ENCODE data around the gene ARG1. TPM values are rescaled to one million over a fixed set of nuclear protein-coding genes. Genes with fewer than 3 reads are reported as not detected.

The ARG1 gene
- total and polyA plus RNA-seq, 2 of the 8 experiments (the other 6 are each of a cell fraction or from before 2014, with no cell fraction given) = not detected

GRCh38 chr6:131558922-131559321 is 14.1 kb upstream of the ARG1 start:
- Histone ChIP-seq H3K36me3 (ENCODE audit: control insufficient read depth in 2 of 4, insufficient read depth in 4 of 4, low read length in 3 of 4) (no peaks in the 10 kb centered on the region), H2BK20ac (ENCODE audit: low read length) (no peak overlapping the region), H2BK12ac (ENCODE audit: low read depth, low read length) (no peak overlapping the region), H4K5ac (ENCODE audit: insufficient read length, low read depth, low read length) (no peak overlapping the region), H3K9me3 (ENCODE audit: insufficient read depth in 2 of 2, low read depth in 1 of 2, low read length in 1 of 2) (no peaks in the 10 kb centered on the region), H2BK5ac (ENCODE audit: low read depth, low read length) (no peak overlapping the region), H3K23me2 (ENCODE audit: low read depth, low read length) (no peaks in the 10 kb centered on the region), H4K20me1 (replicated peaks in 1 of 2; ENCODE audit: control insufficient read depth in 1 of 2, insufficient read depth in 2 of 2, low read length in 2 of 2) (no peaks in the 10 kb centered on the region), H3K56ac (replicated peaks; ENCODE audit: insufficient read length, low read depth, low read length) (no peak overlapping the region), H4K91ac (replicated peaks; ENCODE audit: insufficient read length, low read length) (no peak overlapping the region), H2AFZ (ENCODE audit: low read length) (no peak overlapping the region), H3K4me3 (ENCODE audit: extremely low read depth in 1 of 4, insufficient read depth in 2 of 4, low read depth in 3 of 4, low read length in 4 of 4) (no peak overlapping the region), H3K4me1 (replicated peaks in 1 of 4; ENCODE audit: control insufficient read depth in 3 of 4, insufficient read depth in 4 of 4, low read length in 3 of 4) (no peaks in the 10 kb centered on the region), H3K79me2 (ENCODE audit: control insufficient read depth in 1 of 2, insufficient read depth in 2 of 2, low read length in 2 of 2) (no peaks in the 10 kb centered on the region), H2AK5ac (ENCODE audit: low read depth, low read length) (no peak overlapping the region), H3K4me2 (ENCODE audit: insufficient read depth in 1 of 2, low read depth in 2 of 2, low read length in 2 of 2) (no peak overlapping the region), H3K18ac (ENCODE audit: extremely low read depth, low read length) (no peak overlapping the region), H3K4ac (replicated peaks; ENCODE audit: insufficient read length, low read depth, low read length) (no peak overlapping the region), H3K9ac (replicated peaks in 1 of 4; ENCODE audit: extremely low read depth in 1 of 4, low read depth in 3 of 4, low read length in 3 of 4) (no peak overlapping the region), H3K27me3 (replicated peaks in 1 of 4; ENCODE audit: control insufficient read depth in 3 of 4, extremely low read depth in 1 of 4, insufficient read depth in 3 of 4, low read length in 3 of 4) (no peaks in the 10 kb centered on the region), H3K23ac (ENCODE audit: insufficient read length) (no peak overlapping the region), H2BK120ac (replicated peaks; ENCODE audit: low read depth, low read length) (no peak overlapping the region), H3K79me1 (ENCODE audit: low read depth, low read length) (no peaks in the 10 kb centered on the region), H3K27ac (ENCODE audit: low read depth, low read length) (no peak overlapping the region), H3K14ac (ENCODE audit: insufficient read length) (no peak overlapping the region), H2BK15ac (ENCODE audit: low read length) (no peak overlapping the region), H4K8ac (ENCODE audit: extremely low read depth, insufficient read depth, low read length) (no peak overlapping the region)
- DNase-seq (ENCODE audit: low read depth in 1 of 2, low spot score in 2 of 2) = no peak
- POLR2A ChIA-PET (ENCODE audit: partially characterized antibody) = no interaction called here
- TF ChIP-seq POU5F1 (IDR thresholded peaks at IDR 0.05; ENCODE audit: low read depth, low read length) (no peak), TAF7 (optimal IDR thresholded peaks at IDR 0.05; ENCODE audit: borderline replicate concordance, low read depth, low read length) (no peak), EGR1 (IDR thresholded peaks at IDR 0.05; ENCODE audit: borderline replicate concordance, low read depth, low read length) (no peak), GABPA (IDR thresholded peaks at IDR 0.05; ENCODE audit: borderline replicate concordance, insufficient read depth, low read length) (no peak), SP4 (IDR thresholded peaks at IDR 0.05; ENCODE audit: low read length) (no peak), SP1 (IDR thresholded peaks at IDR 0.05; ENCODE audit: low read depth, low read length) (no peak), CHD2 (IDR thresholded peaks at IDR 0.05; ENCODE audit: low read length) (no peak), CTCF (IDR thresholded peaks at IDR 0.05; ENCODE audit: control extremely low read depth in 1 of 3, insufficient read depth in 1 of 3, low read depth in 1 of 3, low read length in 3 of 3) (no peak), SRF (IDR thresholded peaks at IDR 0.05; ENCODE audit: low read depth, low read length) (no peak)
- WGBS, 2 experiments (ENCODE audit: extremely low coverage in 1 of 2, insufficient coverage in 1 of 2, insufficient read length in 1 of 2, insufficient replicate concordance in 2 of 2, low coverage in 1 of 2, low lambda C conversion rate in 2 of 2, missing lambda C conversion rate in 1 of 2) = 93% methylated on average over 4 of the region's 4 CpGs; no CpG with 5 or more reads in 1 of the 2 experiments
- CTCF ChIA-PET (ENCODE audit: partially characterized antibody) = interaction anchor here (0.7 to 1.0 kb wide), 2 partner anchors 39 to 370 kb away, joined by 3 to 4 read pairs; no protein-coding TSS in a partner anchor
- no peak for FAIRE-seq

All from H1 (cell line).